H9 (cell line): Measurements from ENCODE around the gene CALN1. TPM values are rescaled to one million over a fixed set of nuclear protein-coding genes. Genes with fewer than 3 reads are reported as not detected.

Experiments used
- DNase-seq: peaks from one replicate; pipeline ENCODE4 v3.0.0-alpha.2; 2017
- H2AFZ ChIP-seq: one replicate; pipeline ENCODE4 v1.6.1; 2013; ENCODE audit warnings: mild to moderate bottlenecking, low read length, control low read depth, moderate library complexity
- H2AK5ac ChIP-seq: 2 replicates; pipeline ENCODE4 v1.6.1; 2013; ENCODE audit warnings: low read length, control low read depth, mixed read lengths; ENCODE audit not compliant: insufficient read length
- H2BK120ac ChIP-seq: one replicate; pipeline ENCODE4 v1.6.1; 2013; ENCODE audit warnings: low read depth, mild to moderate bottlenecking, low read length, control low read depth, inconsistent platforms; ENCODE audit not compliant: poor library complexity, severe bottlenecking
- H2BK12ac ChIP-seq: 2 replicates; pipeline ENCODE4 v1.6.1; 2013; ENCODE audit warnings: low read length, control low read depth, mixed read lengths, low read depth; ENCODE audit not compliant: insufficient read length
- H2BK15ac ChIP-seq: 2 replicates; pipeline ENCODE4 v1.6.1; 2013; ENCODE audit warnings: low read depth, low read length, control low read depth
- H2BK20ac ChIP-seq: one replicate; pipeline ENCODE4 v1.6.1; 2013; ENCODE audit warnings: low read depth, mild to moderate bottlenecking, low read length, control low read depth, inconsistent platforms; ENCODE audit not compliant: poor library complexity, severe bottlenecking
- H2BK5ac ChIP-seq: 2 replicates; pipeline ENCODE4 v1.6.1; 2013; ENCODE audit warnings: low read length, control low read depth, mixed read lengths; ENCODE audit not compliant: insufficient read length
- H3K14ac ChIP-seq: 2 replicates; pipeline ENCODE4 v1.6.1; 2013; ENCODE audit warnings: low read length, control low read depth; ENCODE audit not compliant: insufficient read depth
- H3K18ac ChIP-seq: 2 replicates; pipeline ENCODE4 v1.6.1; 2013; ENCODE audit warnings: low read depth, mild to moderate bottlenecking, mixed read lengths, low read length, control low read depth; ENCODE audit not compliant: insufficient read length
- H3K23ac ChIP-seq: 2 replicates; pipeline ENCODE4 v1.6.1; 2013; ENCODE audit warnings: low read length, control low read depth, mixed read lengths, low read depth; ENCODE audit not compliant: insufficient read length
- H3K23me2 ChIP-seq: 2 replicates; pipeline ENCODE4 v1.6.1; 2013; ENCODE audit warnings: low read depth, mild to moderate bottlenecking, mixed read lengths, low read length, control low read depth; ENCODE audit not compliant: insufficient read length, poor library complexity, severe bottlenecking
- H3K27ac ChIP-seq: 2 replicates; pipeline ENCODE4 v1.5.1; 2013; ENCODE audit warnings: low read length, control low read depth, mixed read lengths, low read depth; ENCODE audit not compliant: insufficient read length
- H3K27me3 ChIP-seq: 2 replicates; pipeline ENCODE4 v1.6.1; 2013; ENCODE audit warnings: low read length, control low read depth, inconsistent platforms; ENCODE audit not compliant: insufficient read depth
- H3K4ac ChIP-seq: 2 replicates; pipeline ENCODE4 v1.6.1; 2013; ENCODE audit warnings: low read depth, mild to moderate bottlenecking, control low read depth, inconsistent platforms, low read length, moderate library complexity
- H3K4me1 ChIP-seq: 2 replicates; pipeline ENCODE4 v1.6.1; 2013; ENCODE audit warnings: low read length, control low read depth, inconsistent platforms; ENCODE audit not compliant: insufficient read depth
- H3K4me2 ChIP-seq: 2 replicates; pipeline ENCODE4 v1.6.1; 2013; ENCODE audit warnings: low read length, control low read depth, mixed read lengths; ENCODE audit not compliant: insufficient read length, insufficient read depth
- H3K56ac ChIP-seq: 2 replicates; pipeline ENCODE4 v1.6.1; 2013; ENCODE audit warnings: low read depth, mild to moderate bottlenecking, mixed read lengths, low read length, control low read depth; ENCODE audit not compliant: insufficient read length
- H3K79me1 ChIP-seq: 2 replicates; pipeline ENCODE4 v1.6.1; 2013; ENCODE audit warnings: low read depth, mild to moderate bottlenecking, moderate library complexity, low read length, control low read depth, inconsistent platforms; ENCODE audit not compliant: insufficient read depth, poor library complexity, severe bottlenecking
- H3K79me2 ChIP-seq: 2 replicates; pipeline ENCODE4 v1.6.1; 2013; ENCODE audit warnings: low read length, control low read depth, inconsistent platforms; ENCODE audit not compliant: insufficient read depth
- H3K9ac ChIP-seq: 2 replicates; pipeline ENCODE4 v1.6.1; 2013; ENCODE audit warnings: low read length, control low read depth, mixed read lengths; ENCODE audit not compliant: insufficient read length; ENCODE audit errors: extremely low read depth
- H3K9me3 ChIP-seq: one replicate; pipeline ENCODE4 v1.6.1; 2013; ENCODE audit warnings: low read depth, low read length, inconsistent platforms; ENCODE audit not compliant: control insufficient read depth
- H3T11ph ChIP-seq: one replicate; pipeline ENCODE4 v1.6.1; 2013; ENCODE audit warnings: mild to moderate bottlenecking, low read length, control low read depth, inconsistent platforms
- H4K20me1 ChIP-seq: one replicate; pipeline ENCODE4 v1.6.1; 2013; ENCODE audit not compliant: control insufficient read depth, insufficient read length, insufficient read depth
- H4K5ac ChIP-seq: 2 replicates; pipeline ENCODE4 v1.6.1; 2013; ENCODE audit warnings: low read depth, mild to moderate bottlenecking, mixed read lengths, low read length, control low read depth; ENCODE audit not compliant: insufficient read length
- H4K8ac ChIP-seq: replicated peaks from 2 replicates; pipeline ENCODE4 v1.6.1; 2013; ENCODE audit warnings: low read length, control low read depth, mixed read lengths, low read depth; ENCODE audit not compliant: insufficient read length
- H4K91ac ChIP-seq: 2 replicates; pipeline ENCODE4 v1.6.1; 2013; ENCODE audit warnings: low read depth, mild to moderate bottlenecking, moderate library complexity, mixed read lengths, low read length, control low read depth; ENCODE audit not compliant: insufficient read length
- H3K27ac Mint-ChIP-seq, 3 experiments: 2 replicates in 2 of 3; 3 replicates in 1 of 3; pipeline ENCODE4 v1.8.0; 2020 to 2021; ENCODE audit warnings: mixed read lengths in 3 of 3, mild to moderate bottlenecking in 1 of 3, moderate library complexity in 1 of 3
- H3K27me3 Mint-ChIP-seq: 2 replicates; pipeline ENCODE4 v1.8.0; 2021; ENCODE audit warnings: low read depth, mild to moderate bottlenecking, moderate library complexity, mixed read lengths
- H3K36me3 Mint-ChIP-seq, 3 experiments: 2 replicates in 2 of 3; 3 replicates in 1 of 3; pipeline ENCODE4 v1.8.0; 2020 to 2021; ENCODE audit warnings: low read depth in 3 of 3, mixed read lengths in 3 of 3; ENCODE audit not compliant: insufficient read depth in 1 of 3
- H3K4me1 Mint-ChIP-seq, 2 experiments: 2 replicates each; pipeline ENCODE4 v1.8.0; 2020; ENCODE audit warnings: mixed read lengths in 2 of 2
- H3K4me3 Mint-ChIP-seq, 2 experiments: 2 replicates in 1 of 2; 3 replicates in 1 of 2; pipeline ENCODE4 v1.8.0; 2020 to 2021; ENCODE audit warnings: mild to moderate bottlenecking in 2 of 2, mixed read lengths in 2 of 2, moderate library complexity in 1 of 2
- H3K9me3 Mint-ChIP-seq, 2 experiments: 2 replicates in 1 of 2; 3 replicates in 1 of 2; pipeline ENCODE4 v1.8.0; 2020; ENCODE audit warnings: mild to moderate bottlenecking in 2 of 2, mixed read lengths in 2 of 2, moderate library complexity in 1 of 2
- WGBS: extraction: QIAGEN DNeasy Blood & Tissue Kit; methylation state at CpG from one replicate; pipeline ENCODE4 v1.1.7; 2013; ENCODE audit warnings: missing lambda C conversion rate, low lambda C conversion rate, mixed read lengths; ENCODE audit not compliant: insufficient read length; ENCODE audit errors: extremely low coverage; 5-methylcytosine and 5-hydroxymethylcytosine counted together
- total RNA-seq: library from RNA; stranded (reverse); gene quantifications from 2 replicates; pipeline ENCODE4 v1.2.1, GENCODE V29; 2021
- TF ChIP-seq, protein P1 (sequence below): fragments of 200-600 bp; sonication (generic); conservative IDR thresholded peaks from 3 replicates; pipeline ENCODE4 v1.8.0; 2021; ENCODE audit warnings: antibody characterized with exemption, mild to moderate bottlenecking

CALN1 gene
- total RNA-seq, 1 experiment from 2014 or later, result 2.8 TPM

GRCh38 chr7:72087926-72088325, 324.2 kb downstream of the CALN1 start:
- no peaks in the 10 kb centered on the region for H3K27me3 ChIP-seq
- no peak overlapping the region for H3K56ac ChIP-seq
- Mint-ChIP-seq H3K27me3 (no peaks in the 10 kb centered on the region), H3K27ac (no peak overlapping the region), H3K4me3 (no peak overlapping the region), H3K9me3 (peaks cover 0 to 1% of the 10 kb centered on the region in 2 experiments; a peak in 2 of 5 replicates), H3K4me1 (no peaks in the 10 kb centered on the region), H3K36me3 (no peaks in the 10 kb centered on the region)
- no peak overlapping the region for H2AK5ac ChIP-seq
- no peak overlapping the region for H4K91ac ChIP-seq
- no peak overlapping the region for H2AFZ ChIP-seq
- H2BK20ac ChIP-seq, result no peak overlapping the region
- H2BK12ac ChIP-seq, result no peak overlapping the region
- no peaks in the 10 kb centered on the region for H4K20me1 ChIP-seq
- TF ChIP-seq, protein P1, sequence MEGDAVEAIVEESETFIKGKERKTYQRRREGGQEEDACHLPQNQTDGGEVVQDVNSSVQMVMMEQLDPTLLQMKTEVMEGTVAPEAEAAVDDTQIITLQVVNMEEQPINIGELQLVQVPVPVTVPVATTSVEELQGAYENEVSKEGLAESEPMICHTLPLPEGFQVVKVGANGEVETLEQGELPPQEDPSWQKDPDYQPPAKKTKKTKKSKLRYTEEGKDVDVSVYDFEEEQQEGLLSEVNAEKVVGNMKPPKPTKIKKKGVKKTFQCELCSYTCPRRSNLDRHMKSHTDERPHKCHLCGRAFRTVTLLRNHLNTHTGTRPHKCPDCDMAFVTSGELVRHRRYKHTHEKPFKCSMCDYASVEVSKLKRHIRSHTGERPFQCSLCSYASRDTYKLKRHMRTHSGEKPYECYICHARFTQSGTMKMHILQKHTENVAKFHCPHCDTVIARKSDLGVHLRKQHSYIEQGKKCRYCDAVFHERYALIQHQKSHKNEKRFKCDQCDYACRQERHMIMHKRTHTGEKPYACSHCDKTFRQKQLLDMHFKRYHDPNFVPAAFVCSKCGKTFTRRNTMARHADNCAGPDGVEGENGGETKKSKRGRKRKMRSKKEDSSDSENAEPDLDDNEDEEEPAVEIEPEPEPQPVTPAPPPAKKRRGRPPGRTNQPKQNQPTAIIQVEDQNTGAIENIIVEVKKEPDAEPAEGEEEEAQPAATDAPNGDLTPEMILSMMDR, result no peak
- no peak overlapping the region for H2BK15ac ChIP-seq
- H2BK5ac ChIP-seq, result no peak overlapping the region
- no peaks in the 10 kb centered on the region for H3K4me1 ChIP-seq
- no peak overlapping the region for H3K4ac ChIP-seq
- H3K79me2 ChIP-seq, result no peaks in the 10 kb centered on the region
- no CpG with 5 or more reads among the region's 5 CpGs for WGBS
- H3K23me2 ChIP-seq, result no peaks in the 10 kb centered on the region
- H4K8ac ChIP-seq, result no peak overlapping the region
- H3T11ph ChIP-seq, result no peak overlapping the region
- H3K4me2 ChIP-seq, result no peak overlapping the region
- no peak overlapping the region for H3K9ac ChIP-seq
- H2BK120ac ChIP-seq, result no peak overlapping the region
- H3K79me1 ChIP-seq, result no peaks in the 10 kb centered on the region
- no peaks in the 10 kb centered on the region for H3K9me3 ChIP-seq
- H3K18ac ChIP-seq, result no peak overlapping the region
- H3K27ac ChIP-seq, result no peak overlapping the region
- DNase-seq, result no peak
- H3K14ac ChIP-seq, result no peak overlapping the region
- H3K23ac ChIP-seq, result no peak overlapping the region
- H4K5ac ChIP-seq, result no peak overlapping the region
